ENCODE data around the gene AQP12B.

AQP12B gene

GRCh38 chr2:240717681-240718581, 35.2 kb upstream of the AQP12B start:
- DNase-seq = no peak

GRCh38 chr2:240717181-240717641, 34.5 kb upstream of the AQP12B start:
- no peak for DNase-seq

- no peak for DNase-seq
These were observed 33.6 kb upstream of the AQP12B start for GRCh38 chr2:240716130-240716798.

DNA sequence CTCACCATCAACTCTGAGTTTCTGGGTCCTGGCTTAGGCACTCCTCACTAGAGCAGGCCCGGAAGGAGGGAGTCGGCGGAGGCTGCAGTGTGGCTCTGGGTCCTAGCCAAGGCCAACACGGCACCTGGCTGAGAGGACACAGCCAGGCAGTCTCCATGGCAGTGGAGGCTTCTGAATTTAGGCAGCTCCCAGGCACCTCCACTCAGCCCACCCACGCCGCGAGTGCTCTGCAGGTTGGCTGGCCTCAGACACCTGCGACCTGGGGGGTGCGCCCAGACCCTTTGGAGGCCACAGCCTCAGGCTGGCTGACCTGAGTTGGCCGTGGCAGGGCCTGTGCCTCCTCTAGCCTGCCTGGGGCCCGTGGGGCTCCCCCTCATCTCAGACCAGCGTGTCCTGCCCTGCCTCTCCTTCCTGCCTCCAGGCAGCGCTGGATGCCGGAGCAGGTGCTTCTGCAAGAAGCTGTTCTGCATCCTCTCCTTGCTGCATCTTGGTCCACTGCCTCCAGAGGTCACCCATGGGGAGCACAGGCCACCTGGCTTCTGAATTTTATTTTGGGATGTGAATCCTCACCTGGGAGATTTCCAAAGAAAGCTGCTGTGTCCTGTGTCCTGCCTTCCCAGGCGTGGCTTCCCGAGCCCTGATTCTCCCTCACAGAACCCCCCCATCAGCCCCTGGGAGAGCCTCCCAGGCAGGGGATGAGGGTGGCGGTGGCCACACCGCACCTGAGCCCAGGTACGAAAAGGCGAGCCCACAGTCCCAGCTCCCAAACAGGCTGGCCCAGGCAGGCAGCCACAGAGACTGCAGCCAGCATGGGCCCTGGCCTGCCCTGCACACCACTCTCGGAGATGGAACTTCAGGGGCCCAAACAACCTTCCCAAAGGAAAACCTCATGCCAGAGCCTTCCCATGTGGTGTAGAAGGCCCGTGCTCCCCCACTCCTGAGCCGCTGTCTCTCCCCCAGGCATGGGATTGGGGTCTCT, 32.4 kb upstream of the AQP12B start:
- DNase-seq = no peak

DNA sequence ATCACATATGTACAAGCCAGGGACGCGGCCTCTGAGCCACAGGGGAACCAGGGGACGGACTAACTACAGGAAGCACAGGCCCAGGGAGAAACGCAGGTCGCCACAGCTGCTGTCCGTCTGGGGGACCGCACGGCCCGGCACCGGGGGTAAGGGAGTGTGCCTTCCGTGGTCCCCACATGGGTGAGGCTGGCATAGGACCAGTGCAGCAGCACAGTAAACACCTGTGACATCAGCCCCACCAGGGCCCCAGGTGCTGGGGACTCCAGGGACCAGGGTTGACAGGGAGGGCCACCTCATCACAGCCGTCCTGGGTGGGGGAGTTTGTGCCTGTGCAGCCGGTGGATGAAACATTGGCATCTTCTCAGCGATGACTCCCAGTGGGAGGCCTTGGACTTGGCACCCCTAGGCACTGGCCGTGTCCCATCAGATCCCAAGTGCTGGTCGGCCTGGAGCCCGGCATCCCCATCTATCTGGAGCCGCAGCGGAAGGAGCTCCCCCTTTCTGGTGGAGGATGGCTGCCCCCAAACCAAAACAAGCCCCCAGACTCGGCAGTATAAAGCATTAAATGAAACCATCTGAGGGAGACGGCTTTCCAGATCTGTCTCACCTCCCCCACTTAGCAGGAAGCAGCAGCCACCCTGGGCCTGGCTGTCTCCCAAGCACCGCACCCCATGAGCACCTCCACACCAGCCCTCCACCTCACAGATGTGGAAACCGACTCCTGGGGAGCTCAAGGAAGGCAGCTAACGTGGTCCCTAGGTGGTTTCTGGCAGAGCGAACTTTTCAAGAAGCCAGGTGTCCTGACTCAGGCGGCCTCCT, 31.5 kb upstream of the AQP12B start:
- no peak for DNase-seq

DNA sequence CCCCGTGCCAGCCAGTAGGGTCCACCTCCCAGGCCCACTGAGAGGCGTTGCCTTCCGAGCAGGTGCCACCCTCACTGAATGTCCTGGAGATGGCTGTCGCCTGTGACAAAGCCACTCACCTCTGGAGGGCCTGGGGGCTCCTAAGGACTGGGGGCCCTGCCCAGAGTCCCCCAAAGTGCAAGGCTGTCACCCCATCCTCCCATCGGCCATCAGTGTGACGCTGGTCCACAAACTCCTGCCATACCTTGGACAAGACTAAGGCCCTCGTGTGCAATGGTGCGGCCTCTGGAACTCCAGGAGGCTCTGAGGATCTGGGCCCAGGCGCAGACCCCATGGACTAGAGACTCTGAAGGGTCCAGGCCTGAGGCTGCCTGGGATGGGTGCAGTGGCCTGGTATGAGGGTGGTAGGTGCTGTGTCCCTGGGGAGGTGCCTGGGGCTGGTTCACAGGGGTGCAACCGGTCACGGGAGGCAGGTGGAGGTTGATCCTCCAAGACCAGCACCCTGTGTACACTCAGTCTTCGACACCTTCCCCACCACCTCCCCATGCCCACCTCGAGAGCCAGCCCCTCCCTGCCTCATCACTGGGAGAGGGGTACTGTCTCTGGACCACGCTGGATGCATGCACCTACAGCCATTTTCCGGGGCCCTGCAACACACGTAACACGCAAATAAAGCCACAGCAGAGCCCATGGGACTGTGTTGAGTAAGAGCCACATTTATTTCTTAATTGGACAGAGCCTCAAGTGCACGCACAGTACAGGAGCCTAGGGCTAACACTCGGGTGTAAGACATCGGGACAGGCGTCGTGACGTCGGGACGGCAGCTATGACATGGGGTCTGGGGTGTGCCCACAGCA, 30.6 kb upstream of the AQP12B start:
- DNase-seq = no peak

DNA sequence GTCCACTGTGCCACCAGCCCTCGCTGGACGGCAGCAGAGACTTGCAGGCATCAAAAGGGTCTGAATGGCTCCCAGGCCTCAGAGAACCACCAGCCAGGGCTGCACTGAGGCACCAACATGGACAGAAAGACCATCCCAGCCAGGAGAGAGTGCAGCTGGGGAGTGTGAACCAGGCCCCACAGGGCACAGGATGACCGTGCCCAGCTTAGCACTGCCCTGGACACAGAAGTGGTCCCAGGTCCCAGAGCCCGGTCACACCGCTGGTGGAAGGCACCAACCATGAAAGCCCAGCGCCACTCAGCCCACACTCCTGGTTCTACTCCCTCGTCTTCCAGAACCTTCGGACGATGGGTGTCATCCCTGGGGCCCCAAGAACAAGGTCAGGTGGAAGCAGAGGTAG, 29.4 kb upstream of the AQP12B start:
- DNase-seq = no peak

DNA sequence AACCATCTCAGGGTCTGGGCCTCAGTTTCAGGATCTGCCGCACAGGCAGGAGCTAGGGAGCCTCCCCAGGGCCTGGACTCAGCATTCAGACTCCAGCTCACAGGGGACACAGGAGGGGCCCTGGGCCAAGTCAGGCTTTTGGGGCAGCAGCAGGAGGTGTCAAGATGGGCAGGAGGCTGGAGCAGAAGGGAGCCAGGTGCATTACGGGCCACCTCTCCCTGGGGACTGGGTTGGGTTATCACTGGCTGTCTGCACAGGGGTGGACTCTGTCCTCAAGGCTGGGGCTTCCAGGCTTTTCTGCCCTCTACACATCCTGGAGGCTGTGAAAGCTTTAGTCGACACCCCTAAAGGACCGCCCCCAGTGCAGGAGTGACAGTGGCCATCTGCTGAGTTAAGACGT, 29.0 kb upstream of the AQP12B start:
- DNase-seq = no peak

GRCh38 chr2:240711296-240711695, 28.6 kb upstream of the AQP12B start:
- DNase-seq = no peak

GRCh38 chr2:240708457-240708856, 25.8 kb upstream of the AQP12B start:
- DNase-seq = no peak

- DNase-seq = no peak
These were observed 25.1 kb upstream of the AQP12B start for GRCh38 chr2:240707821-240708220.

GRCh38 chr2:240707043-240707756, 24.5 kb upstream of the AQP12B start:
- no peak for DNase-seq

- no peak for DNase-seq
These were observed 22.6 kb upstream of the AQP12B start for GRCh38 chr2:240705204-240705791.

DNA sequence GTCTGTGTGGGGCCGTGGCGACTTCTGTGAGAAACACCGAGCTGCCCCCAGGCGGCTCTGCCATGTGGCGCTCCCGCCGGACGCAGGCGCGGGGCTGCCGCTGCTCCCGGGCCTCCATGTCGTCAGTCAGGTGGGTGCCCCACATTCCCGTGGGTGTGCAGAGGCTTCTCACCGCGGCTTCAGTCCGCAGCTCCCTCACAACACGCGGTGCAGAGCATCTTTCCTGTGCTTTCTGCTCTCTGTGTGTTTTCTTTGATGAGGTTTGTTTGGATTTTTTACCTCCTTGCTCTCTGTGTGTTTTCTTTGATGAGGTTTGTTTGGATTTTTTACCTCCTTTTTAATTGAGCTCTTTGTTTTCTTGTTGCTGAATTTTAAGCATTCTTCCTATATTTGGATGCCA, 22.0 kb upstream of the AQP12B start:
- DNase-seq = no peak

GRCh38 chr2:240703417-240704341, 21.0 kb upstream of the AQP12B start:
- no peak for DNase-seq

- no peak for DNase-seq
These were observed 19.9 kb upstream of the AQP12B start for GRCh38 chr2:240702640-240703011.

DNA sequence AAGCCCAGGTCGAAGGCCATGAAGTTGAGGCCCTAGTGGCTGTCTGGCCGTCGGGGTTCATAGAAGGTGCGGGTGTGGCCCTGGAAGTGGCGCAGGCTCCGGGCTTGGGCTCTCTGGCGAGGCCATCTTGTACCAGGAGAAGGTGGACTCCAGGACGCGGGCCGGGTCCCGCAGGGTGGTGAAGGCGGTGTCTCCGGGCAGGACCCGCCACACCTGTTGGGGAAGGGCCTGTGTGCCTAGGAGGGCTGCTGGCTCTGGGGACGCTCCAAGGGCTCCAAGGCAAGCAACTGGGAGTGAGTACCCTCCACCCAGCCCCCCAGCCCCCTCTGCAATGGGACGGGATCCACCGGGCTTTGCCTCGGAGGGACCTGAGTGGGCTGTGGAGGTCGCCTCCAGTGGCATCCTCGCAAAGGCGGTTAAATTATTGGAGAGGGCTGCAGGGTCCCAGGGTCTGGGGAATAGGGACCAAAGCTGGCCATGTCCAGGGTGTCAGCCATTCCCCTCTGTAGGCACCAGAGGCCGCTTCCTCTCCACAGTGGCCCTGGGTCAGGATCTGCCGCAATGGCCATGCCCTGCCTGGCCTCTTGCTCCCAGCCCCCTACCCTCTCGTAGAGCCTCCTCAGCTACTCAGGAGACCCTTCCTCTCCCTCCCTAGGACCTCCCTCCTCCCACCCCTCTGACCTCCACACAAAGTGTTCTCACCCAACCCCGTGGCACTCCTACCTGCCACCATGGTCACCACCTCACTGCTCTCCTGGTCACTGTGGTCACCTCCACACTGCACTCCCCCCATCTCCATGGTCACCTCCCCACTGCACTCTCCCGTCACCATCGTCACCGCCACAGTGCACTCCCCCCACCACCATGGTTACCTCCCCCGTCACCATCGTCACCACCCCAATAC, 19.3 kb upstream of the AQP12B start:
- DNase-seq = no peak
